RWPE1 (cell line): Measurements from ENCODE around the gene PPP1R9B.

ENCODE experiments used
- CTCF ChIA-PET: fragments of 350-600 bp; sonication (Branson Sonifier 250); formaldehyde crosslinking; extraction: SDS; loops from one replicate; lab custom pipeline; 2021; lab: Yijun Ruan, JAX
- POLR2A ChIA-PET: fragments of 400-600 bp; formaldehyde crosslinking; extraction: SDS; loops from one replicate; lab custom pipeline; 2020; ENCODE audit warnings: antibody characterized with exemption; ENCODE audit not compliant: low non-redundant PET; lab: Yijun Ruan, JAX
- DNase-seq: peaks from one replicate; pipeline ENCODE4 v3.0.0; 2012; ENCODE audit warnings: low spot score
- H3K27ac ChIP-seq: fragments of 450-650 bp; 2 replicates; pipeline ENCODE4 v1.5.1; 2017
- TF ChIP-seq, protein P1 (sequence below): fragments of 450-650 bp; conservative IDR thresholded peaks from 2 replicates; pipeline ENCODE4 v1.5.1; 2017; ENCODE audit warnings: low read depth, mild to moderate bottlenecking

PPP1R9B gene

DNA sequence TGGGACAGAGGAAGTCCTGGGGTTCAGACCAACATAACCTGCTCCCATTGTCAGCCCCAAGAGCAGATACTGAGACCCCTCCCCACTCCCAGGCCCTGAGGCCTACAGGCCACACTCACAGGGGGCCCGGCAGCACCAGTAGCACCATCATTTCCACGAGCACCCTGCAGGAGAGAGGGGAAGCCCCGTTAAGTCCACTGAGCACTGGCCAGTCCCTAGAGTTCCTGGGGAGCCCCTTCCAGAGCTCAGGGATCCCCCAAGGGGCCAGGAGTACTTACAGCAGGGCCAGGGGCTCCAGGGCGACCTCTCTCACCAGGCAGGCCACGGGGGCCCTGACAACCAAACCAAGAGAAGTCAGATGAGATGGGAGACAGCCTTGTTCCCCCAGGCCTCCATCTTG is 45.6 kb upstream of the PPP1R9B start:
- TF ChIP-seq, protein P1, sequence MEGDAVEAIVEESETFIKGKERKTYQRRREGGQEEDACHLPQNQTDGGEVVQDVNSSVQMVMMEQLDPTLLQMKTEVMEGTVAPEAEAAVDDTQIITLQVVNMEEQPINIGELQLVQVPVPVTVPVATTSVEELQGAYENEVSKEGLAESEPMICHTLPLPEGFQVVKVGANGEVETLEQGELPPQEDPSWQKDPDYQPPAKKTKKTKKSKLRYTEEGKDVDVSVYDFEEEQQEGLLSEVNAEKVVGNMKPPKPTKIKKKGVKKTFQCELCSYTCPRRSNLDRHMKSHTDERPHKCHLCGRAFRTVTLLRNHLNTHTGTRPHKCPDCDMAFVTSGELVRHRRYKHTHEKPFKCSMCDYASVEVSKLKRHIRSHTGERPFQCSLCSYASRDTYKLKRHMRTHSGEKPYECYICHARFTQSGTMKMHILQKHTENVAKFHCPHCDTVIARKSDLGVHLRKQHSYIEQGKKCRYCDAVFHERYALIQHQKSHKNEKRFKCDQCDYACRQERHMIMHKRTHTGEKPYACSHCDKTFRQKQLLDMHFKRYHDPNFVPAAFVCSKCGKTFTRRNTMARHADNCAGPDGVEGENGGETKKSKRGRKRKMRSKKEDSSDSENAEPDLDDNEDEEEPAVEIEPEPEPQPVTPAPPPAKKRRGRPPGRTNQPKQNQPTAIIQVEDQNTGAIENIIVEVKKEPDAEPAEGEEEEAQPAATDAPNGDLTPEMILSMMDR: no peak
- ChIA-PET CTCF (interaction anchor here (0.7 to 3.2 kb wide), 3 partner anchors 26 to 808 kb away, joined by 3 to 35 read pairs (median 3); no protein-coding TSS in a partner anchor), POLR2A (interaction anchor here (1.0 kb wide), 1 partner anchor 18 kb away, joined by 3 read pairs; no protein-coding TSS in a partner anchor)
- H3K27ac ChIP-seq: peak overlapping the region; percentile 32; the same call in 1 of the 2 replicates
- no peak for DNase-seq

DNA sequence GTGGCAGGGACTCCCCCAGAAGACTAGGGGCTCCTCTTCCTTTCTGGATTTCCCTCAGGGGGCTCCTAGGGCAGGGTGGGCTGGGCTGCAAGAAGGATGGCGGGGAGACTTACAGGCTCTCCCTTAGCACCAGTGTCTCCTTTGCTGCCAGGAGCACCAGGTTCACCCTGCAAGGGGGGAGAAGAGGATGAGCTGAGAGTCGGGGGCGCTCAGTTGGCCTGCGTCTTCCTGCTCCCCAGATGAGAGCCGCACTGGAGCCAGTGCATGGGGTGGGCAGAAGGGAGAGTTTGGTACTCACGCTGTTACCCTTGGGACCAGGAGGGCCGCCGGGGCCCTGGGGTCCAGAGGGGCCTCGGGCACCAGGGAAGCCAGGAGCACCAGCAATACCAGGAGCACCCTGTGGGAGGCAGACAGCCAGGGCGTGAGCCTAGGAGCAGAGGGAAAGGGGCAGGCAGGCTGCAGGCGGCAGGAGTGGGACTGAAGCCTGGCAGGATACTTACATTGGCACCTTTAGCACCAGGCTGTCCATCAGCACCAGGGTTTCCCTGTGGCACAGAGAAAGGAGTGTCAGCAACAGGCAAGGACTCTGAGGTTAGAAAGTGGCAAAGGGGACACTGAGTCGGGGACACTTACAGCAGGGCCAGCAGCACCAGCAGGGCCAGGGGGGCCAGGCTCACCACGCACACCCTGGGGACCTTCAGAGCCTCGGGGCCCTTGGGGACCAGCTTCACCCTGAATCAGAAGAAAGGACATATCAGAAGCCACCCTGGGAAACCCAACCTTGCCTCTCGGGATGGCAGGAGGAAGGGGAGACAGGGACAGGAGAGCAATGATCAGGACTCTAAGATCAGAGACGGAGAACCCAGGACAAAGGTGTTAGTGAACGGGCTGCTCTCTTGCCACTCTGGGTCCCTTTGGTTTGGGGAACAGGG is 44.7 kb upstream of the PPP1R9B start:
- TF ChIP-seq, protein P1: no peak
- DNase-seq: no peak
- peak overlapping the region; percentile 32 for H3K27ac ChIP-seq
- CTCF ChIA-PET: interaction anchor here (0.7 to 3.2 kb wide), 4 partner anchors 25 to 809 kb away, joined by 3 to 35 read pairs (median 4); no protein-coding TSS in a partner anchor
- POLR2A ChIA-PET: interaction anchor here (0.6 kb wide), 1 partner anchor 88 kb away, joined by 3 read pairs; no protein-coding TSS in a partner anchor

DNA sequence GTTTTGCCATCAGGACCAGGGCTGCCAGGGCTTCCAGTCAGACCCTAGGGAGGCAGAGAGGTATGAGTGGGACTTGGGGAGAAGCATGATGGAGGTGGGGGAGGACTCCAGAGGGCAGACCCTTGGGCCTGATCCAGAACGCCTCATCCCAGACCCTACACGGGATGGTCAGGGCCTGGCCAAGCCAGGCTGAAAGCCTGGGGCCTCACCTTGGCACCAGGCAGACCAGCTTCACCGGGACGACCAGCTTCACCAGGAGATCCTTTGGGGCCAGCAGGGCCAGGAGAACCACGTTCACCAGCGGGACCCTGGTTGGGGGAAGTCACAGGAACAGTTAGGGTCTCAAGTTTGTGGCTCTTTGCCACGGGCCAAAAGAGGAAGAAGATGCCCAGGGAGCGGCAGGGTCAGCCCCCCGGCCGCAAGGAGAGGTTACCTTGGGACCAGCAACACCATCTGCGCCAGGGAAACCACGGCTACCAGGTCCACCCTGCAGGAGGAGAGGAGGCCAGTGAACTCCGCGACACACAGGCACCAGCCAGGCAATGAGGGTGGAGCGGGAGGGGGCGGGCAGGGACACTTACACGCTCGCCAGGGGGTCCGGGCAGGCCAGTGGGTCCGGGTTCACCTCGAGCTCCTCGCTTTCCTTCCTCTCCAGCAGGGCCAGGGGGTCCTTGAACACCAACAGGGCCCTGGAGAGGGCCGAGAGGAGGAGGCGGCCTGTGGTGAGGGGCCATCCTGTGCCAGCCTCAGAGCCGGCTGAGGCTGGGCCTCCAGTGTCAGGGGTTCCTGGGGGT is 43.9 kb upstream of the PPP1R9B start:
- ChIA-PET POLR2A (interaction anchor here (0.6 kb wide), 1 partner anchor 87 kb away, joined by 3 read pairs; no protein-coding TSS in a partner anchor), CTCF (interaction anchor here (0.7 to 1.3 kb wide), 2 partner anchors 57 to 77 kb away, joined by 3 to 4 read pairs; no protein-coding TSS in a partner anchor)
- no peak for DNase-seq
- TF ChIP-seq, protein P1: no peak
- H3K27ac ChIP-seq: no peak overlapping the region

DNA sequence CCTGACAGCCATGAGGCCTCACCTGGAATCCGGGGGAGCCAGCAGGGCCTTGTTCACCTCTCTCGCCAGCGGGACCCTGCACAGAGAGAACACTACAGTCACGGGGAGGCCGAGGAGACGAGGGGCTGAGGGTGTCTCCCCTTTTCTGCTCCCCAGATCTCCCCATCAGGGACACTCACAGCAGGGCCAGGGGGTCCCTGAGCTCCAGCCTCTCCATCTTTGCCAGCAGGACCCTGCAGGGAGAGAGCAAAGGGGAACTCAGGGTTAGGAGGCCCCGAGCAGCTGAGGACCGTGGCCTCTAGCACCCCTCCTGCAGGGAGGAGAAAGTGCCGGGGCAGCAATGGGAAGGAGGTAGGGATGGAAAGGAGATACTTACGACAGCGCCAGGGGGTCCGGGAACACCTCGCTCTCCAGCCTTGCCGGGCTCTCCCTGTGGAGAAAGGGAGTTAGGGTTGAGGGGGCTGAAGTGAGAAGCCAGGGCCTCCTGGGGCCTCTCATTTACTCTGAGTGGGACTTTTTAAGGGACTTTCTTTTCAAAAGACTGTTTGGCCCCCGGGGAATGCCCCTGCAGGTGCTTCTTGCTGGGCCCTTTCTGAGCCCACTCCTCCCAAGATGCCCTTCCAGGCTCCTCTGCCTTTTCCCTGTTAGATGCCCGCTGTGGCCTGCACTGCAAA is 42.3 kb upstream of the PPP1R9B start:
- CTCF ChIA-PET: interaction anchor here (0.6 to 1.3 kb wide), 2 partner anchors 10 to 79 kb away, joined by 3 read pairs; no protein-coding TSS in a partner anchor
- no peak for DNase-seq
- TF ChIP-seq, protein P1: no peak
- POLR2A ChIA-PET: no interaction called here
- no peak overlapping the region; the same call in 1 of the 2 replicates for H3K27ac ChIP-seq

DNA sequence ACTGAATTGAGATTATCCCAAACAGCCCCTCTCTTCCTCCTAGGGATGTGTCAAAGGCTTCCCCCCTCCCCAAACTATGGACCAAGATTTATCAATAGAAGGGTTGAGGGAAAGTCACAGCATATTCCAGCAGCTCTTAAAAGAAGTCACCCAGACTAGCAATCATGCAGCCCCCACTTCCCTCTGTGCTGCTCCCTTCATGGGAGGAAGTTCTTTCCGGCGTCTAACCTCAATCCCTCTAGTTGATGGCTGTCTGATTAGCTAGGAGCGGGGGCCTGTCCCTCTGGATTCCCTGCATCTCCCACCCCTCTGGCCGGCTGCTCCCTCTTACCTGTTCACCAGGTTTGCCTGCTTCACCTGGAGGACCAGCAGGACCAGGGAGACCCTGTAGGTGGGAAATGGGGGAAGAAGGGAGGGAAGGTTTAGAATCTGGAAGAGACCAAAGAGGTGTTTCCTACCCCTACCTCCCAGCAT is 41.7 kb upstream of the PPP1R9B start:
- TF ChIP-seq, protein P1: no peak
- no peak overlapping the region; the same call in 1 of the 2 replicates for H3K27ac ChIP-seq
- DNase-seq: no peak
- CTCF ChIA-PET: interaction anchor here (0.6 kb wide), 1 partner anchor 11 kb away, joined by 3 read pairs; no protein-coding TSS in a partner anchor
- POLR2A ChIA-PET: no interaction called here
